HL-60 (cell line): ENCODE data around the gene SOX21.

Source experiments
- POLR2AphosphoS5 ChIP-seq: IDR thresholded peaks from 2 replicates; pipeline ENCODE4 v1.6.1; 2012; ENCODE audit warnings: low read depth
- TF ChIP-seq, protein P1 (sequence below): IDR thresholded peaks from 2 replicates; pipeline ENCODE4 v1.6.1; 2012; ENCODE audit warnings: low read depth; ENCODE audit not compliant: insufficient replicate concordance
- TF ChIP-seq, protein P2 (sequence below): IDR thresholded peaks from one replicate; pipeline ENCODE4 v1.5.1; 2011; ENCODE audit warnings: low read length, control low read depth, inconsistent platforms; ENCODE audit not compliant: insufficient read depth

DNA sequence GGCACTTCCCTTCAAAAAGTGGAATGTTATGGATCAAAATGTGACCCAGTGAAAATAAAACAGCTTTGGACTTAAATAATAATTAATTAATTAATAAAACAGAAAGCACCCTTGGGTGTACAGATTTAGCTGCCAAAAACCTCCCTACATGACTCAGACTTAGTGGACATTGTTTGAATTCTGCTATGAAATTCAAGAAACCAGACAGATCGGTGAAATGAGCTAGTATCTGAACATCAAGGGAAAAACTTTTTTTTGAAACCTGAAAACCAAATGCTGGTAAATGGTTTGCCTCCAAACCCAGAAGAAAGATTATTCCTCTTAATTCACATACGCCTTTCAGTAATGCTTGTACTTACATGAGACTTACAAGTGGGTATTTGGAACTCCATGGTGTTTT lies 33.5 kb downstream of the SOX21 start:
- TF ChIP-seq, protein P1, sequence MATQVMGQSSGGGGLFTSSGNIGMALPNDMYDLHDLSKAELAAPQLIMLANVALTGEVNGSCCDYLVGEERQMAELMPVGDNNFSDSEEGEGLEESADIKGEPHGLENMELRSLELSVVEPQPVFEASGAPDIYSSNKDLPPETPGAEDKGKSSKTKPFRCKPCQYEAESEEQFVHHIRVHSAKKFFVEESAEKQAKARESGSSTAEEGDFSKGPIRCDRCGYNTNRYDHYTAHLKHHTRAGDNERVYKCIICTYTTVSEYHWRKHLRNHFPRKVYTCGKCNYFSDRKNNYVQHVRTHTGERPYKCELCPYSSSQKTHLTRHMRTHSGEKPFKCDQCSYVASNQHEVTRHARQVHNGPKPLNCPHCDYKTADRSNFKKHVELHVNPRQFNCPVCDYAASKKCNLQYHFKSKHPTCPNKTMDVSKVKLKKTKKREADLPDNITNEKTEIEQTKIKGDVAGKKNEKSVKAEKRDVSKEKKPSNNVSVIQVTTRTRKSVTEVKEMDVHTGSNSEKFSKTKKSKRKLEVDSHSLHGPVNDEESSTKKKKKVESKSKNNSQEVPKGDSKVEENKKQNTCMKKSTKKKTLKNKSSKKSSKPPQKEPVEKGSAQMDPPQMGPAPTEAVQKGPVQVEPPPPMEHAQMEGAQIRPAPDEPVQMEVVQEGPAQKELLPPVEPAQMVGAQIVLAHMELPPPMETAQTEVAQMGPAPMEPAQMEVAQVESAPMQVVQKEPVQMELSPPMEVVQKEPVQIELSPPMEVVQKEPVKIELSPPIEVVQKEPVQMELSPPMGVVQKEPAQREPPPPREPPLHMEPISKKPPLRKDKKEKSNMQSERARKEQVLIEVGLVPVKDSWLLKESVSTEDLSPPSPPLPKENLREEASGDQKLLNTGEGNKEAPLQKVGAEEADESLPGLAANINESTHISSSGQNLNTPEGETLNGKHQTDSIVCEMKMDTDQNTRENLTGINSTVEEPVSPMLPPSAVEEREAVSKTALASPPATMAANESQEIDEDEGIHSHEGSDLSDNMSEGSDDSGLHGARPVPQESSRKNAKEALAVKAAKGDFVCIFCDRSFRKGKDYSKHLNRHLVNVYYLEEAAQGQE: no peak
- TF ChIP-seq POLR2AphosphoS5: no peak
- TF ChIP-seq, protein P2, sequence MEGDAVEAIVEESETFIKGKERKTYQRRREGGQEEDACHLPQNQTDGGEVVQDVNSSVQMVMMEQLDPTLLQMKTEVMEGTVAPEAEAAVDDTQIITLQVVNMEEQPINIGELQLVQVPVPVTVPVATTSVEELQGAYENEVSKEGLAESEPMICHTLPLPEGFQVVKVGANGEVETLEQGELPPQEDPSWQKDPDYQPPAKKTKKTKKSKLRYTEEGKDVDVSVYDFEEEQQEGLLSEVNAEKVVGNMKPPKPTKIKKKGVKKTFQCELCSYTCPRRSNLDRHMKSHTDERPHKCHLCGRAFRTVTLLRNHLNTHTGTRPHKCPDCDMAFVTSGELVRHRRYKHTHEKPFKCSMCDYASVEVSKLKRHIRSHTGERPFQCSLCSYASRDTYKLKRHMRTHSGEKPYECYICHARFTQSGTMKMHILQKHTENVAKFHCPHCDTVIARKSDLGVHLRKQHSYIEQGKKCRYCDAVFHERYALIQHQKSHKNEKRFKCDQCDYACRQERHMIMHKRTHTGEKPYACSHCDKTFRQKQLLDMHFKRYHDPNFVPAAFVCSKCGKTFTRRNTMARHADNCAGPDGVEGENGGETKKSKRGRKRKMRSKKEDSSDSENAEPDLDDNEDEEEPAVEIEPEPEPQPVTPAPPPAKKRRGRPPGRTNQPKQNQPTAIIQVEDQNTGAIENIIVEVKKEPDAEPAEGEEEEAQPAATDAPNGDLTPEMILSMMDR: no peak
